ENCODE results near the gene C5orf46.

DNA sequence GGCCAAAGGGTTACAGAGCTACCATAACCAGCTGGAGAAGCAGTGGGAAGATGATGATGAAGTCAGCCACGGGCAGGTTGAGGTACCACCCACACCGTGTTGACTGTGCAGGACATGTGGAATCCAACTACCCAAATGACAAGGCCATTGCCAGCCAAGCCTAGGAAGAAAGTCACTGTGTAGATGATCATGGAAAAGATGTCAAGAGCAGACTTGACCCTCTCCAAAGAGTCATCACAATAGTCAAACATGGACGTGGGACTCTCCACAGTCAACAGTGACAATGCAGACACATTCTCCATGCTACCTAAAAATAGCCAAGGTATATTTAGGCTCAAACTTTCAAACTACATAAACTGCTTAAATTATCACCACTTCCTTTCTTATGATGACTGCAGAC, 54.0 kb downstream of the C5orf46 start:
- TF ChIP-seq, protein P1, sequence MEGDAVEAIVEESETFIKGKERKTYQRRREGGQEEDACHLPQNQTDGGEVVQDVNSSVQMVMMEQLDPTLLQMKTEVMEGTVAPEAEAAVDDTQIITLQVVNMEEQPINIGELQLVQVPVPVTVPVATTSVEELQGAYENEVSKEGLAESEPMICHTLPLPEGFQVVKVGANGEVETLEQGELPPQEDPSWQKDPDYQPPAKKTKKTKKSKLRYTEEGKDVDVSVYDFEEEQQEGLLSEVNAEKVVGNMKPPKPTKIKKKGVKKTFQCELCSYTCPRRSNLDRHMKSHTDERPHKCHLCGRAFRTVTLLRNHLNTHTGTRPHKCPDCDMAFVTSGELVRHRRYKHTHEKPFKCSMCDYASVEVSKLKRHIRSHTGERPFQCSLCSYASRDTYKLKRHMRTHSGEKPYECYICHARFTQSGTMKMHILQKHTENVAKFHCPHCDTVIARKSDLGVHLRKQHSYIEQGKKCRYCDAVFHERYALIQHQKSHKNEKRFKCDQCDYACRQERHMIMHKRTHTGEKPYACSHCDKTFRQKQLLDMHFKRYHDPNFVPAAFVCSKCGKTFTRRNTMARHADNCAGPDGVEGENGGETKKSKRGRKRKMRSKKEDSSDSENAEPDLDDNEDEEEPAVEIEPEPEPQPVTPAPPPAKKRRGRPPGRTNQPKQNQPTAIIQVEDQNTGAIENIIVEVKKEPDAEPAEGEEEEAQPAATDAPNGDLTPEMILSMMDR (IDR thresholded peaks at IDR 0.05 in 8 of 11, conservative IDR thresholded peaks at IDR 0.05 in 3 of 11) = no peak
- TF ChIP-seq POLR2A (IDR thresholded peaks at IDR 0.05) (no peak), POLR2AphosphoS5 (IDR thresholded peaks at IDR 0.05) (no peak)

Data from spleen (tissue), 7 donors.